Medulla oblongata (tissue), 1 donor: ENCODE data around the gene MGAT1.

Experiments
- DNase-seq: peaks from one replicate; pipeline ENCODE4 v3.0.0-alpha.2; 2015; ENCODE audit errors: extremely low spot score

MGAT1 gene

GRCh38 chr5:180823940-180824629 is 21.5 kb upstream of the MGAT1 start:
- DNase-seq, result no peak

DNA sequence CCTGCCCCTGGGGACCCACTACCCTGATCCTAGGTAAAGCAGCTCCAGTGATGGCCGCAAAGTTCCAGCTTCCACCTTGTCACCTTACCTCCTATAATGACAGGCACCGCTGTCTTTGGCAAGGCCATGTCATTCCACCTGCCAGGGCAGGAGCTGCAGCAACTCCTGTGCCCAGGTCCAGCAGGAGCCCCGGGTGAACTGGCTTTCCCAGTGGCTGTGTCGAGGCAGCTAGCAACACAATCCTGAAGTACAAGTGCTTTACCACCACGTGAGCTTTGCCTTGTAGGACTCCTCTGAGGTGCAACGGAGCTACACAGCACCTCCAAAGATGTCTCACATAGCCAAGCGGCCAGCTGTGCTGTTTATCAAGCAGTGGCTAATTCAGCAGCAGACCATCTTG is 20.7 kb upstream of the MGAT1 start:
- DNase-seq, result no peak

- DNase-seq, result no peak
These were observed 18.9 kb upstream of the MGAT1 start for GRCh38 chr5:180821538-180821937.

DNA sequence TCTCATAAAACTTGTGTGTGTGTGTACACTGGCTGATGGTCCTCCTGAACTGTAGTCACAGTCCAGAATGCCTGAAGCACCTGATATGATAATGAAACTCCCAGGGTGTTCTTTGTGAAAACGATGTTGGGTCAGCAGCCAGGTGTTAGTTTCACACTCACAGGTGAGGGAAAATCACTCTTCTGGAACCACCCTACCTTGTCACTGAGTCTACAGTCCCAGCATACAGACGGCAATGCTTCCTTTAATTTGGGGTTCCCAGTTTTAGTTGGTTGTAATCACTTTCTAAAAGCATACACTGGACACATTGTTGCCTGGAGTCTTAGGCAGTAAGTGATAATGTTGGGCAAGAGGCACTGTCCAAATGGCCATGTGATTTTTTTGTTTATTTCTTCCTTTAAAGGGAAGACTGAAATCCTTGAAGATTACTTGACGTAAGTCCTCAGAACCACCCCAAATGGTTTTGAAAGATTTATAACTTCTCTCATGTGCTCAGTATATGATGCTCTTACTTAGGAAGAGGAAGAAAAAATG is 18.2 kb upstream of the MGAT1 start:
- DNase-seq, result peak; percentile 65

DNA sequence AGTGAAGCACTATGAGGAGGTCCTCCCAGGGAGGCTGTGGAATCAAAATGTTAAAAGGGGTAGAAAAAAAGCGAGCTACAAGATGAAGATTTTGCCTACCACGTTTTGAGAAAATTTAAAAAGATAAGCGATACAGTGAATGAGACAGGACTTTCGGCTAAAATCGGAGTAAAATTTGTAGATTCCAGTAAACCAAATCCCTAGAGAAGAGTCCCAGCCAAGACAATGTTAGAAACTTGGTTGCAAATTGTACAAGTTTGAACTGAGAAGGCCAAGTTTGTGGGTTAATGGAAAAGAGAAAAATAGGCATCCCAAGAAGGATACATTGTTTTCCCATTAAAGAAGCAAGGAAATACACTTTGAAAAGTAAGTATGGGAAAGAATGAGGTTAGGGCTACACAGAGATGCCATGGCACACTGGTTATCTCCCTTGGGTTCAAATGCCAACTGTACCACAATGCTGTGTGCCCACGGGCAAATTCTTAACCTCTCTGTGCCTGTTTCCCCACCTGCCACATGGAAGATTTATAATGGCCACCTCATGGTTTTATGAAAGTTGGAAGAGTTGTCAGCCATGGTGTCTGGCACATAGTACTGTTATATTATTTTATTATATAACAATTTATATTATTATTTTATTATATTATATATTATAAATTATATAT is 16.2 kb upstream of the MGAT1 start:
- no peak for DNase-seq

DNA sequence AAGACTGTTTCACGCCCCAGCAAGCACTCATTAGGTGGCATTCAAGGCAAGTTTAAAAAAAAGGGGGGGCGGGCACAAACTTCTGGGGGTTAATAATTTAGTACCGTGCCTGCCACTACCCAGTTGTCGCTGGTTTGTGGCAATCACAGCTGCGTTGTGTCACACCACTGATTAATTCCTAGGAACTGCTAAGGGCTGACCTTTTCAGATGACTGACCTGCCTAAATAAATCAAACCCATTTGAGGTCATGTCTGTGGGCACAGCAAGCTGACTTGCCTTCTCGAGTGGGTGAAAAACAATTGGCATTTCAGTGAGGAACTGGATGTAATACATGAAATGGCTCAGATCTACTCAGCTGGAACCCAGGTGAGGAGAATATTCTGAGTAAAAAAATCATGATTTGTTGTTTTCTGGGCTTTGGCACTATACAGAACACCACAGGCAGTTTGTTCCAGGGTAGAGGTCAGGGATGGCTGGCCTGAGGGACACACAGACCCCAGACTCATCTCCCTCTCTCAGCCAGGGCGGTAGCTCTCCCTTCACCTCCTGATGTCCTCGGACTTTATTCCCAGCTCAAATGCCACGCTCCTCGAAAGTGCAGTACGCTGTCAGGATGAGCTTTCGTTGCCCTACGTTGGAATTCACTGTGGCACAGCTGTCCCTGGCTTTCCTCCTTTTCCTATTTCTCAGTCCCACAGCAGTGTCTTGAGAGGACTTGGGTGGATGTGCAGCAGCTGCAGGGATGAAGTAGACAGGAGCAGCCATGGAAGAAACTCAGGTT is 15.5 kb upstream of the MGAT1 start:
- DNase-seq, result no peak

GRCh38 chr5:180816608-180817534 is 14.3 kb upstream of the MGAT1 start:
- no peak for DNase-seq

- DNase-seq, result no peak
These were observed 12.8 kb upstream of the MGAT1 start for GRCh38 chr5:180815293-180815917.

DNA sequence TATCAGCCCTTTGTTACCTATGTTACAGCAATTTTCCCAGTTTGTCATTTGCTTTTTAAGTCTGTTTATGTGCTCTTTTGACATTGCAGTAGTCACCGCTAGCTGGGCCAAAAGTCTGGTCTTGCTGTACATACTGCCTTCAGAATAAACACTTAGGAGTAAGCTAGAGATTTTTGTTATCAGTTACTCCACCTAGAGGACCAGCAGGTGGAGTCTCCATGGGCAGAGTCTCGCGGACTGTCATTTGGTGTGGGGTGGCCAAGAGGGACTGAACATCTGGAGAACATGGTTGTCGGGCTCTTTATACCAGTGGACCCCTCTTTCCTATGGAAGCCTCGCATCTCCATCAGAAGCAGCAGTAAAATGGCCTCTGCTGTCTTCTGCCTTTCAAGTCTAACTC is 10.8 kb upstream of the MGAT1 start:
- DNase-seq, result no peak

DNA sequence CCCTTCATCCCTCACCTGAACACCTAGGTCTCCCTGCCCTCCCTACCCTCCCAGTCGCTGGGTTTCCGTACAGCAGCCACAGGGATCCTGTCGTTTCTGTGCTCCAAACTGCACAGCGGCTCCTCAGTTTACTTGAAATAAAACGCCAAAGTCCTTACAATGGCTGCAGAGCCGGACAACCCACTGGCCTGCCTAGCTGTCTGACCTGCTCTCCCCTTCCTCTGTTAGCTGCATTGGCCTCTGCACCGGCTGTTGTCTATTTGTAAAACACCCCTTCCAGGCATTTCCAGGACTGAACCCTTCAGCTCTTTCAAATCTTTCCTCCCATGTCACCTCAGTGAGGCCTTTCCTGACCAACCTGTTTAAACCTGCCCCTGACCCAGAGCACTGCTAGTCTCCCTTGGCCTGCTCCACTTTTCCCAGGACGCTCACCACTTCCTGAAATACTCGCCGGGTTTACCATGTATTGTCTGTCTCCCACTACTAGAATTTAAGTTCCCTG is 9.1 kb upstream of the MGAT1 start:
- DNase-seq, result no peak

GRCh38 chr5:180810959-180811622 is 8.5 kb upstream of the MGAT1 start:
- no peak for DNase-seq

- peak; percentile 97 for DNase-seq
These were observed 7.8 kb upstream of the MGAT1 start for GRCh38 chr5:180810210-180810958.

- DNase-seq, result peak; percentile 95
These were observed 7.0 kb upstream of the MGAT1 start for GRCh38 chr5:180809403-180810209.

DNA sequence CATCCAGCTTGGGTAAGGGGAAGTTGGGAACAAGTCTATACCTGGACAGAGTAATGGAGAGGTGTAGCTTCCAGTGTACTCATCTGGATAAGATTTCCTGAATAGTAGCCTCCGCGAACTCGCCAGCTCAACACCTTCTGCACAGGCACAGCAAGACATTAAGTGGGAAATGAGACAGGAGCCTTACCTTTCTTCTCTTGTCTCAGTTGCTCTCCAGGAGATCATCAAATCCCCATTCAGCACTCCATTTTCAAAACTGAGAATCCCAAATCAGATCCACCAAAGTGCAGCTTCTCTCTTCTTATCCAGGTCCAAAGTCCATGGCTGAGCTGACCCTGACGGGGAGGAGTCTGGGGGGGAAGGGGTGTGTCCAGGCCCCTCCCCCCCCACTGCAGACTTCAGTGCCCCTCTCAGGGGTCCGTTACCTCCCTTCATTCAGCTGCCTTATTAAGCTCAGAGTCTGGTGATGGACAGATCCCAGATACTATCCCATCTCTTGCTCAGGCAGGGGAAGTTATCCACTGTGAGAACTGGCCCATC is 5.9 kb upstream of the MGAT1 start:
- no peak for DNase-seq

GRCh38 chr5:180807654-180808414 is 5.2 kb upstream of the MGAT1 start:
- no peak for DNase-seq

DNA sequence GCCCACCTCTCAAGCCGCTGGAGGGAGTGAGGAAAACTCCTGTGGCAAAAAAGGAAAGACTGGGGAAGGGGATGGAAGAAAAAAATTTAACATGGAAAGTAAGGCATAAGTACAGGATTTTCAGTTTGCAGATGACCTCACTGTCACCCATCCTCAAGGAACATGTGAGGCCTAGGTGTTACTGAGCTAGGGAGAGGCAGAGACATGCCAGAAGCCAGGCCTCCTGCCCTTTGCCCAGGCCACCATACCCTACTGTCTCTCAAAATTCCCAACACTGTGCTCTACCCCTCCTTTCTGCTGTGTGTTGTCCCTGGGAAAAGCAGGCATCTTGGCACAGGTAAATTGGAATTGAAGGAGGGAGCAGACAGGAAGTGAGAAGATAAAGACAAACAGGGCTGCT is 4.4 kb upstream of the MGAT1 start:
- no peak for DNase-seq

- no peak for DNase-seq
These were observed 3.9 kb upstream of the MGAT1 start for GRCh38 chr5:180806351-180807011.
